ENCODE results near the gene OR2T12. TPM values are rescaled to one million over a fixed set of nuclear protein-coding genes. Genes with fewer than 3 reads are reported as not detected.

The OR2T12 gene
- not detected for total RNA-seq

GRCh38 chr1:248303324-248303723 is at the start of gene OR2T12:
Gene OR2T12 (minus strand): TSS chr1:248303424. CDS start chr1:248295578, 7,846 bp downstream.

GRCh38 chr1:248348475-248348874 is 45.3 kb upstream of the OR2T12 start, which contains the start of gene OR14C36:
Gene OR14C36 (plus strand): TSS chr1:248348775. CDS start chr1:248348775, 0 bp downstream.

GRCh38 chr1:248324468-248324867 is 21.2 kb upstream of the OR2T12 start, which contains the start of gene OR2M7:
Gene OR2M7 (minus strand): TSS chr1:248324568. CDS start chr1:248324568, 0 bp downstream.

GRCh38 chr1:248277876-248278275 is 25.3 kb downstream of the OR2T12 start, which contains the start of gene OR2T33:
Gene OR2T33 (minus strand): TSS chr1:248277976. CDS start chr1:248273814, 4,162 bp downstream.

Other genes starting within 250 kb of the OR2T12 start
- gene OR2L13, start 208.2 kb downstream of the OR2T12 start, total RNA-seq = not detected
- not detected for gene OR2M5, start 158.3 kb downstream of the OR2T12 start, total RNA-seq
- gene OR2M2, start 128.6 kb downstream of the OR2T12 start, total RNA-seq = not detected
- gene OR2M3, start 106.2 kb downstream of the OR2T12 start, total RNA-seq = not detected
- not detected for gene OR2M4, start 72.0 kb downstream of the OR2T12 start, total RNA-seq
- gene OR2T33, start 25.4 kb downstream of the OR2T12 start, total RNA-seq = not detected
- gene OR2M7, start 21.1 kb upstream of the OR2T12 start, total RNA-seq = not detected
- under 1 TPM in 1 of 2 donors, not detected in 1; 0.34 TPM for gene OR14C36, start 45.4 kb upstream of the OR2T12 start, total RNA-seq
- not detected for gene OR2T4, start 58.2 kb upstream of the OR2T12 start, total RNA-seq
- gene OR2T6, start 72.3 kb upstream of the OR2T12 start, total RNA-seq = not detected
- not detected for gene OR2T1, start 99.6 kb upstream of the OR2T12 start, total RNA-seq
- gene OR2T2, start 142.2 kb upstream of the OR2T12 start, total RNA-seq = not detected
- not detected for gene OR2T3, start 169.9 kb upstream of the OR2T12 start, total RNA-seq
- gene OR2T5, start 185.2 kb upstream of the OR2T12 start, total RNA-seq = not detected
- not detected for gene OR2G6, start 204.6 kb upstream of the OR2T12 start, total RNA-seq

Data from melanocyte of skin (primary cell).